ELF-1 (cell line): ENCODE data around the gene MARK3.

Experiments used
- DNase-seq: peaks from one replicate; pipeline ENCODE4 v3.0.0-alpha.2; 2016; ENCODE audit warnings: low read depth, low spot score

The MARK3 gene

DNA sequence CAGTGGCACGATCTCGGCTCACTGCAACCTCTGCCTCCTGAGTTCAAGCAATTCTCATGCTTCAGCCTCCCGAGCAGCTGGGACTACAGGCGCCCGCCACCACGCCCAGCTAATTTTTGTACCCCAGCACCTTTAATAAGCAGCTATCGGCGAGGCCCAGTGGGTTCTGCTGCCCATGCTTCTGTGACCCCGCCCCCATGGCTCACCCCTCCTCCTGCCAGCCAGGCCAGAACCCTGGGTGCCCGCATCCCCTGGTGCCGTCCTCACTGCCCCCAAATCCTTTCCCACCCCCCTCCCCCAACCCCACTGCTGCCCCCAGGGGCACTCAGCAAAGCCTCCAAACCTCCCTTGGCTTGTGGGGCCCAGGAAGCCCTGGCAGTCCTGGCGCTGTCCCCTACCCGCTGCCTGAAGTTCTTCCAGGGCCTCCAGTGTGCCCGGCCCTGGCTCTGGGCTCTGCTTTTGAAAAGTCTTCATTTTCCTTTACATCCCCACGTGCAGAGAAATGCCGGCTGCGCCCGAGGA is 162.8 kb downstream of the MARK3 start:
- DNase-seq, result no peak

DNA sequence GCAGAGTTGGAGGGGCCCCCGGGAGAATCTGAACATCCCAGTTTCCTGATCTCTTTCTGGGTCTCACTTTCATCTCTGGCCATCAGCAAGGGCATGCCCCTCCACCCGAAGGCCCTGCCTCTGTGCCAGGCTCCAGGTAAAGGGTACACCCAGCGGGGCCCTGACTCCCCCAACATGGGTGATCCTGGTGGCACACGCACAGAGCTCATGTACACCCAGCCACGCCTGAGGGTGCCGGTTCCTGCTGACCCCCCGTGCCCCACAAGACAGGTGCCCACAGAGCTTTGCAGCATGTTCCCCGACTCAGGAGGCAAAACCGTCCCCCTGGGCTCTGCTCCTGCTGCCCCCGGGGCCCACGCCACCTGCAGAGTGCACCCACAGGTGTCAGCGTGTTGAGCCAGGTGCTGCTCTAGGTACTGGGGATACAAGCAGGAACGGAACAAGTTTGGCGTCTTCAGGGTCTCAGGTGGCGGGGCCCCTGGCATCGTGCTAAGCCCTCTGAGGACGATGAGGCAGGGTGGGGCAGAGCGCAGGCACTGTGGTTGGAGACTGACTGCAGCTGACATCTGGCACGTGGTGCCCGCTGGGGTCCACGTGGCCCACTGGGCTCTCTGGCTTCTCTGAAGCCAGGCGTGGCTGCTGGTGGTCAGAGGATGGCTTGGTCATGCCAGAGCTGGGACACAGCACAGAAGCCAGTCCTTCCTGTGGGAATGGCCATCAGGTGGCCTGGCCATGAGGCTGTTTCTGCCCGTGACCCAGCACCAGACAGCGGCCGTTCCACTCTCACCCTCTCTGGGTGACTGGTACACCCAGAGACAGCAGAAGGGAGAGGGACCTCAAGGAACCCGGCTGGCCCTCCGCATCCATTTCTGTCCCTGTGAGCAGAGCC is 163.5 kb downstream of the MARK3 start:
- DNase-seq, result no peak

DNA sequence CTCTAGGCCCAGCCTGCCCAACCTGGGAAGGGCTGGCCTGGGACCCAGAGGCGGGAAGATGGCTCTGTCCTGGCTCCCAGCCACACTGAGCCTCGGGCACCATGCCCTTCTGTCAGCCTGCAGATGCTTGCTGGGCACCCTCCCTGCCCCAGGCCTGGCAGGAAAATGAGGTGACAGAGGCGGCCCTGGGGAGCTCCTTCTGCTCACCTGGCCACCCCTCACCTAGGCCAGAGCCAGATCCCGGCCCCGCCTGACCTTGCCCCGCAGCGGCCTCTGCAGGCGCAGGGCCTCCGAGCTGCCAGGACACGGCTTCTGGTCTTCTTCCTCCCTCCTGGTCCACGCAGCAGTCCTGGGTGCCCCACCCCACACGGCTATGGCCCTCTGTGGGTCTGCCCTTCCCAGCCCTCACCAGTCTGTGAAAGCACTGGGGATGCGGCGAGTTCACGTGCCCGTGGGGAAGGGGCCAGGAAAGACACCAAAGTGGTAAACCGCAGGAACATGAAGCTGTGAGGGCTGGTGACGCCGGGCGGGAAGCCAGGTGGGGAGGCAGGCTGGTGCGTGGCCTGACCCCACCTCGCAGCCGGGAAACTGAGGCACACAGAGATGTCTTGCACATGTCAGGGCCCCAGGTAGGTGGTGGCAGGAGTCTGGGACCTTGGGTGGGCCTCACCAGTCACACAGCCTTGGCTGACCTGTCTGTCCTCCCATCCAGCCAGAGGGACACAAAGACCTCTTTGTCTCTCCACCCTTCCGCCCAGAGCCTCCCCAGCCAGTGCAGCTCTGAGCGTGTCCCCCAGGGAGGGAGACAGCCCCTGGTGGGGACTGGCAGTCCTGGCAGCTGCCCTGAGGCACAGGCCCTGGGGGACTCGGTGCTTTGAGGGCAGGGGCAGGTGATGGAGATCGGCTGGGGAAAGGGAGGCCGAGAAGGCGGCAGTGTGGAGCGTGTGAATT is 164.4 kb downstream of the MARK3 start:
- DNase-seq, result no peak

DNA sequence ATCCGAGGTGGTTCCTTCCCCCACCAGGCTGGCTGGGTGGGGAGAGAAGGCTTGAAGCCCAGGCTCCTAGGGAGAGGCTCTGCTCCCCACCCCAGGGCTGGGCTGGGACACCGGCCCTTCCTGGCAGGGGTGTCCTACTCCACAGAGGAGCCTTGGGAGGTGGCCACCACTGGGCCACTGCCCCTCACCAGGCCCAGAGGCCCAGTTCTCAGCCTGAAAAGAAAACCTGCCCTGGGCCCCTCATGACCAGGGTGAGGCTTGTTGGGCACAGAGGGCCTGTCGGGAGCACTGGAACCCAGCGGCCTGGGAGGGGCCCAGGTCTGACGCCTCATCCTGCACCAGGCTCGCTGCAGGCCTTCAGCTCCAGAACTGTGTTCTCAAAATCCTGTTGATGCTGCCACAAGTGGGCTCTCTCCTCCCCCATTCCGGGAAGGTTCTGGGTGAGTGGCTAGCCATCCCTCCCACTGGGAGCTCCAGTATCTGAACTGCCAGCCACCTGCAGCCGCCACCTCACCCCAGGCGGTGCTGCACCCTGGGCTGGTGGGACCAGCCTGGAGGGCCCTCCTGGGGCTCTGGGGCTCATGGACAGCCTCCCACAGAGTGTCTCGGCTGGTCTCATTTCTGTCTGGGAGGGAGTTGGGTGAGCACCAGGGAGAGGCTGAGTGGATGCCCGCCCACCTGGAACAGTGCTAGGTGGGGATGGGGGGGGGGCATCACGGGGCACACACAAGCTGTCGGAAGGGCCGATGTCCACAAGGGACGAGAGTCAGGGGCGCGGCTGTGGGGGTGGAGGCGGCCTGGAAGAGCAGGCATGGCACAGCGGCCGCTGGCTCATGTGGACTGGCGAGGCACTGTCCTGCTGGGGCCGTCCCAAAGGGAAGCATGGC is 165.5 kb downstream of the MARK3 start:
- no peak for DNase-seq

DNA sequence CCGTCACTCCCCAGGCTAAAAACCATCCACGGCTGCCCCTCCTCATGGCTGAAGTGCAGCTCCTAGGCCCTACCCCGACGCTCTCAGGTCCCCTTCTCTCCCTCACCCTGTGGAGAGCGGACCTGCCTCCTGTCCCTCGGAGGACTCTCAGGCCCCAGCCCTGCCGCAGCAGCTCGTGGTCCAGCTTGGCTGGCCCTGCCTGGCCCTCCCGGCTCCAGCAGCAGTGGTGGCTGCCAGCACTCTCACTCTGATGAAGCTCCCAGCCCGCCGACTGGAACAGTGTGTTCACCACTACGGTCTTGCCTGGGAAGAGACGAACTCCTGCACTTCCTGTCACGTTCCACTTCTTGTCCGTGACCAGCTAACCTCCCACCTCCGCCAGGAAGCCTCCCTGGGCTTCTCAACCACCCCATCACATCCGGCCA is 166.1 kb downstream of the MARK3 start:
- DNase-seq, result no peak

DNA sequence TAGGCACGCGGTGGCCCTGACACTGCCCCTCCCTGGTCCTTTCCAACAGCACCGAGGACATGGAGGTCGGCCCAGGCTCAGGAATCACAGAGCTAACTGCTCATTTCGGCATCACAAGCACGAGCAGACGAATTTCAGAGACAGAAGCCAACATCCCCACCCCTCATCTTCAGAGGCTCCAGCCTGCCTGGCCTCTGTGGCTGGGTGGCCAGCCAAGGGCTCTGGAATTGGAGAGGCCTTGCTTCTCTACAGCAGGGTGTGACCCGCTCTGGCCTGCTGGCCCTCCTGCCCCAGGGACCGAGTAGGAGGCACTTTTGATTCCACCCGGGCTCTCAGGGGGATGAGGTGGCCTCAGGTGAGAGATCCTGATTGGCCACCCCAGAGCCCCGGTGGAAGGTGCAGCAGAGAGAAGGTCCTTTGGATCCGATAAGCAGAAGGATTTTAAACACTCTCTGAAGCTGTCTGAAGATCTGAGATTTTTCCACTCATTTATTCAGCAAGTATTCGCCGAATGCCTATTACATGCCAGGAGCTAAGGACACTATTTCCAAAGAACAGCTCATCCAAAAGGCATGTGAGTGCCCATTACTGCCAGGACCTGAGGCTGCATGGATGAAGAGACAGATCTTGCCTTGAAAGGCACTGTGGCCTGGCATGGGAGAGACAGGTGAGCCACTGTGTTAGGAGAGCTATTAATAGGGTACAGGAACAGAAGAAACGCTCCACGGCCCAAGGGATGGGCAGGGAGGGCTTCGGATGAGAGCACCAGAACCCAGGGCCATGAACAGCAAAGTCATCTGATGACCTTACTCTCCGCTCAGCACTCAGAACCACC is 167.0 kb downstream of the MARK3 start:
- DNase-seq, result no peak

DNA sequence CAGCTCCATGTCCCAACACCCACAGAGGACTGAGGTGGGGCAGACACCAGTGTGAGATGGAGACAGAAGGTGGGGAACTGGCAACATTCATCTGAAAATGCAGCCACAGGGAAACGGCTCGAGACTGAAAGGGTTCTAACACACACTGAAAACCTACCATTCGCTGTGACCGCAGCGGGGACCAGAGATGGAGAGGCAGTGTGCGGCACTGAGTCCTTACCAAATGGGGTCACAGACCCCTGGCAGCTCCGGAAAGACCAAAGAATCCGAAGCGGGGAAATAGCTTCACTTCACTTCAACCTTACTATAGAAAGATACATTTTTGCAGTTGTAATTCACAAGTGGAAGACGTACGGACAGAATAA is 167.6 kb downstream of the MARK3 start:
- no peak for DNase-seq
